OCI-LY7 (cell line): Measurements from ENCODE around the gene SRPRB. TPM values are rescaled to one million over a fixed set of nuclear protein-coding genes. Genes with fewer than 3 reads are reported as not detected.
A peak's percentile ranks its signal among the peaks of the same experiment; 100 is the strongest.

Experiments used
- BruUV-seq: library from RNA; stranded (reverse); fragments of 400-500 nt; replicated peaks from 2 replicates; lab custom pipeline; 2021; lab: Mats Ljungman, UMichigan
- CTCF ChIA-PET: fragments of 300-600 bp; sonication (Branson Sonifier 250); formaldehyde crosslinking; loops from one replicate; lab custom pipeline; 2022; ENCODE audit warnings: antibody characterized with exemption; ENCODE audit not compliant: unreplicated experiment; lab: Charles Lee
- POLR2A ChIA-PET: fragments of 300-600 bp; sonication (Branson Sonifier 250); formaldehyde crosslinking; loops from one replicate; lab custom pipeline; 2022; ENCODE audit warnings: antibody characterized with exemption; lab: Charles Lee
- DNase-seq: peaks from one replicate; pipeline ENCODE4 v3.0.0-alpha.2; 2015; ENCODE audit warnings: low spot score
- H2AFZ ChIP-seq: fragments of 200-600 bp; sonication (generic), shearing (Covaris generic); 2 replicates; pipeline ENCODE4 v1.6.1; 2014; ENCODE audit warnings: mild to moderate bottlenecking, antibody characterized with exemption, low read length, moderate library complexity
- H3K27ac ChIP-seq: fragments of 200-600 bp; sonication (generic); 2 replicates; pipeline ENCODE4 v1.5.1; 2014; ENCODE audit warnings: mixed run types, low read depth, mild to moderate bottlenecking, moderate library complexity, low read length, inconsistent platforms; ENCODE audit not compliant: poor library complexity, severe bottlenecking
- H3K36me3 ChIP-seq: fragments of 200-600 bp; sonication (generic); 2 replicates; pipeline ENCODE4 v1.6.1; 2014; ENCODE audit warnings: mild to moderate bottlenecking, antibody characterized with exemption, low read length, moderate library complexity, mixed read lengths; ENCODE audit not compliant: insufficient read depth
- H3K4me1 ChIP-seq: fragments of 200-600 bp; sonication (generic); 2 replicates; pipeline ENCODE4 v1.5.1; 2014; ENCODE audit warnings: mild to moderate bottlenecking, low read length; ENCODE audit not compliant: insufficient read depth, poor library complexity, severe bottlenecking
- H3K4me2 ChIP-seq: fragments of 200-600 bp; sonication (generic); 2 replicates; pipeline ENCODE4 v1.6.1; 2014; ENCODE audit warnings: mild to moderate bottlenecking, low read length
- H3K4me3 ChIP-seq: fragments of 200-600 bp; sonication (generic); 2 replicates; pipeline ENCODE4 v1.5.1; 2014; ENCODE audit warnings: mild to moderate bottlenecking, low read depth, low read length; ENCODE audit not compliant: poor library complexity, severe bottlenecking
- H3K79me2 ChIP-seq: fragments of 200-600 bp; sonication (generic); 2 replicates; pipeline ENCODE4 v1.6.1; 2016; ENCODE audit warnings: low read depth, mild to moderate bottlenecking, low read length, moderate library complexity, mixed read lengths; ENCODE audit not compliant: insufficient read depth
- H3K9me2 ChIP-seq: fragments of 200-600 bp; sonication (generic); 2 replicates; pipeline ENCODE4 v1.6.1; 2016; ENCODE audit warnings: mild to moderate bottlenecking, low read length, mixed read lengths; ENCODE audit not compliant: insufficient read depth
- H3K9me3 ChIP-seq: fragments of 200-600 bp; sonication (generic); 2 replicates; pipeline ENCODE4 v1.6.1; 2014; ENCODE audit warnings: mild to moderate bottlenecking, mixed run types, low read length, mixed read lengths
- H4K20me1 ChIP-seq: fragments of 200-600 bp; sonication (generic); 2 replicates; pipeline ENCODE4 v1.6.1; 2014; ENCODE audit warnings: mild to moderate bottlenecking, antibody characterized with exemption, low read length, moderate library complexity, mixed read lengths; ENCODE audit not compliant: insufficient read depth
- CTCF ChIP-seq: fragments of 200-600 bp; sonication (generic); conservative IDR thresholded peaks from 2 replicates; pipeline ENCODE4 v1.5.1; 2014; ENCODE audit warnings: mild to moderate bottlenecking, antibody characterized with exemption, low read length, moderate library complexity, mixed read lengths
- EZH2phosphoT487 ChIP-seq: fragments of 200-600 bp; sonication (generic); IDR thresholded peaks from 2 replicates; pipeline ENCODE4 v1.6.1; 2018; ENCODE audit warnings: low read depth, borderline replicate concordance, mild to moderate bottlenecking, mixed run types, antibody characterized with exemption, low read length, moderate library complexity, mixed read lengths
- intact Hi-C: fragments of 100-400 bp; cut with micrococcal nuclease; formaldehyde crosslinking; loops from one replicate; pipeline ENCODE4 v1.10.0; 2022; ENCODE audit not compliant: unreplicated experiment
- total RNA-seq, 2 experiments: library from RNA; depleted of rRNA in 1 of 2; stranded (reverse); fragments of >200 nt in 1 of 2; shearing (Covaris generic) in 1 of 2; gene quantifications; 2 replicates each; pipeline ENCODE4 v1.2.3, GENCODE V29; 2014 to 2022

SRPRB gene
- total RNA-seq, 2 experiments from 2014 or later = 39.4 to 54.1 TPM

DNA sequence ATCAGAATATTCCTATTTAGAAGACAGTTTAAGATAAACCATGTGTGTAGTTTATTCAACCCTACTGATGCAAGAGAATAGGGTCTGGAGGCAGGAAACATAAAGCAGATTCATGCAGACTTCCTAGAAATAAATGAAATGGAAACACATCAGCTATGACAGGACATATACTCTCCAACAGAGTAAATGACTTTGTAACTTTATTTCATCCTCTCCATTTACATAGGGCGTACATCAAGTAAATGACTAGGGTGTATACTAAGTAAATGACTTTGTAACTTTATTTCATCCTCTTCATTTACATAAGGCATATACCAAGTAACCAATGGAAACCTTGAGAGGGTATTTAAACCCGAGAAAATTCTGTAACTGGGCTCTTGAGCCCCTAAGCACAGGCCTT, 17.6 kb upstream of the SRPRB start:
- Histone ChIP-seq H3K4me3 (no peak overlapping the region), H2AFZ (no peak overlapping the region), H3K27ac (no peak overlapping the region), H3K4me2 (no peak overlapping the region), H3K79me2 (no peaks in the 10 kb centered on the region), H3K4me1 (no peaks in the 10 kb centered on the region), H3K9me2 (no peaks in the 10 kb centered on the region), H4K20me1 (no peaks in the 10 kb centered on the region), H3K36me3 (no peaks in the 10 kb centered on the region), H3K9me3 (peaks cover 34% of the 10 kb centered on the region; the same call in 1 of the 2 replicates)
- BruUV-seq = no TSS peak
- POLR2A ChIA-PET = interaction anchor here (0.6 kb wide), 1 partner anchor 182 kb away, joined by 3 read pairs; no protein-coding TSS in a partner anchor
- no peak for DNase-seq
- CTCF ChIA-PET = no interaction called here
- intact Hi-C loops = no loop called here
- TF ChIP-seq EZH2phosphoT487 = no peak
- no peak for TF ChIP-seq CTCF

- TF ChIP-seq EZH2phosphoT487 (no peak), CTCF (no peak)
- no peaks in the 10 kb centered on the region for H3K36me3 ChIP-seq
- H3K79me2 ChIP-seq = no peaks in the 10 kb centered on the region
- no TSS peak for BruUV-seq
- H3K27ac ChIP-seq = no peak overlapping the region
- H4K20me1 ChIP-seq = no peaks in the 10 kb centered on the region
- H2AFZ ChIP-seq = no peak overlapping the region
- ChIA-PET POLR2A (interaction anchor here (0.5 kb wide), 1 partner anchor 16 kb away, joined by 3 read pairs; no protein-coding TSS in a partner anchor), CTCF (no interaction called here)
- H3K4me1 ChIP-seq = no peaks in the 10 kb centered on the region
- H3K4me2 ChIP-seq = no peak overlapping the region
- H3K4me3 ChIP-seq = no peak overlapping the region
- H3K9me3 ChIP-seq = peaks cover 44% of the 10 kb centered on the region; the same call in 1 of the 2 replicates
- intact Hi-C loops = no loop called here
- peak; percentile 63 for DNase-seq
- no peaks in the 10 kb centered on the region for H3K9me2 ChIP-seq
These were observed 13.3 kb upstream of the SRPRB start for GRCh38 chr3:133792171-133792763.
